DND-41 (cell line): ENCODE data around the gene ESPL1.

Experiments
- ATAC-seq: fragments of 200-7000 bp; cut with Tn5 transposase; 3 replicates; pipeline ENCODE4 v1.9.1; 2021; ENCODE audit warnings: low read depth; ENCODE audit not compliant: insufficient read depth
- DNase-seq: peaks from one replicate; pipeline ENCODE4 v3.0.0-alpha.2; 2020
- H2AFZ ChIP-seq: 2 replicates; pipeline ENCODE4 v1.6.0; 2012; ENCODE audit warnings: low read depth, low read length
- H3K27ac ChIP-seq: 2 replicates; pipeline ENCODE4 v1.5.1; 2012; ENCODE audit warnings: low read length, inconsistent platforms
- H3K27me3 ChIP-seq: fragments of 200-600 bp; sonication (generic); 2 replicates; pipeline ENCODE4 v1.6.0; 2012; ENCODE audit warnings: low read length, mild to moderate bottlenecking, inconsistent platforms; ENCODE audit not compliant: insufficient read depth, poor library complexity
- H3K36me3 ChIP-seq: 2 replicates; pipeline ENCODE4 v1.5.1; 2012; ENCODE audit warnings: low read length, inconsistent platforms; ENCODE audit not compliant: insufficient read depth
- H3K4me1 ChIP-seq: 2 replicates; pipeline ENCODE4 v1.5.1; 2012; ENCODE audit warnings: mild to moderate bottlenecking, low read length; ENCODE audit not compliant: insufficient read depth
- H3K4me2 ChIP-seq: 2 replicates; pipeline ENCODE4 v1.6.0; 2012; ENCODE audit warnings: mild to moderate bottlenecking, moderate library complexity, low read length, inconsistent platforms; ENCODE audit not compliant: insufficient read depth
- H3K4me3 ChIP-seq, 2 experiments: fragments of 200-600 bp in 1 of 2; shearing (Covaris generic) in 1 of 2; 2 replicates each; pipeline ENCODE4 v1.5.1; 2012 to 2016; ENCODE audit warnings: inconsistent platforms in 2 of 2, low read length in 2 of 2, mild to moderate bottlenecking in 2 of 2, low read depth in 1 of 2, moderate library complexity in 1 of 2
- H3K79me2 ChIP-seq: 2 replicates; pipeline ENCODE4 v1.6.0; 2012; ENCODE audit warnings: low read length, inconsistent platforms; ENCODE audit not compliant: insufficient read depth
- H3K9ac ChIP-seq: 2 replicates; pipeline ENCODE4 v1.6.0; 2012; ENCODE audit warnings: low read depth, mild to moderate bottlenecking, inconsistent platforms, low read length, moderate library complexity
- H3K9me3 ChIP-seq: 2 replicates; pipeline ENCODE4 v1.5.1; 2012; ENCODE audit warnings: low read length, moderate library complexity, mild to moderate bottlenecking, inconsistent platforms; ENCODE audit not compliant: insufficient read depth, severe bottlenecking
- H4K20me1 ChIP-seq: 2 replicates; pipeline ENCODE4 v1.6.0; 2012; ENCODE audit warnings: low read length; ENCODE audit not compliant: insufficient read depth
- EZH2 ChIP-seq: IDR thresholded peaks from 3 replicates; pipeline ENCODE4 v1.6.1; 2012; ENCODE audit warnings: borderline replicate concordance, low read depth, mild to moderate bottlenecking, moderate library complexity, low read length, inconsistent platforms; ENCODE audit not compliant: severe bottlenecking
- TF ChIP-seq, protein P1 (sequence below): IDR thresholded peaks from 2 replicates; pipeline ENCODE4 v1.5.1; 2012; ENCODE audit warnings: borderline replicate concordance, low read length, moderate library complexity, mild to moderate bottlenecking; ENCODE audit not compliant: poor library complexity, severe bottlenecking; ENCODE audit errors: extremely low read depth

Gene ESPL1

DNA sequence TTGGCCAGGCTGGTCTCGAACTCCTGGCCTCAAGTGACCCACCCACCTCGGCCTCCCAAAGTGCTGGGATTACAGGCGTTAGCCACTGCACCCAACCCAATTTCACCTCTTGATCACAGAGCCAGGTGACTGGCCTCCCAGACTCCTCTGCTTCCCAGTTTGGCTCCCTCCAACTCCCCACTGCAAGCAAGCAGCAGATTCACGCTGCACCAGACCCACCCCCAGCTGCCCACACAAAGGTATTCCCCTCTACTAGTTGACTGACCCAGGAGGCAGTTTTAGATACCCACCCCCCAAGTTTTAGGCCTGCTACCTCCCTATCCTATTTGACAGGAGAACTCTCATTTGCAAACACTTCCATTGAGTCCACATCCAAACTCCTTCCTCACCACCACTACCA is 41.3 kb upstream of the ESPL1 start:
- TF ChIP-seq, protein P1, sequence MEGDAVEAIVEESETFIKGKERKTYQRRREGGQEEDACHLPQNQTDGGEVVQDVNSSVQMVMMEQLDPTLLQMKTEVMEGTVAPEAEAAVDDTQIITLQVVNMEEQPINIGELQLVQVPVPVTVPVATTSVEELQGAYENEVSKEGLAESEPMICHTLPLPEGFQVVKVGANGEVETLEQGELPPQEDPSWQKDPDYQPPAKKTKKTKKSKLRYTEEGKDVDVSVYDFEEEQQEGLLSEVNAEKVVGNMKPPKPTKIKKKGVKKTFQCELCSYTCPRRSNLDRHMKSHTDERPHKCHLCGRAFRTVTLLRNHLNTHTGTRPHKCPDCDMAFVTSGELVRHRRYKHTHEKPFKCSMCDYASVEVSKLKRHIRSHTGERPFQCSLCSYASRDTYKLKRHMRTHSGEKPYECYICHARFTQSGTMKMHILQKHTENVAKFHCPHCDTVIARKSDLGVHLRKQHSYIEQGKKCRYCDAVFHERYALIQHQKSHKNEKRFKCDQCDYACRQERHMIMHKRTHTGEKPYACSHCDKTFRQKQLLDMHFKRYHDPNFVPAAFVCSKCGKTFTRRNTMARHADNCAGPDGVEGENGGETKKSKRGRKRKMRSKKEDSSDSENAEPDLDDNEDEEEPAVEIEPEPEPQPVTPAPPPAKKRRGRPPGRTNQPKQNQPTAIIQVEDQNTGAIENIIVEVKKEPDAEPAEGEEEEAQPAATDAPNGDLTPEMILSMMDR, result no peak
- TF ChIP-seq EZH2, result no peak
- peaks cover 36% of the 10 kb centered on the region for H3K4me1 ChIP-seq

GRCh38 chr12:53227341-53227740 is 40.8 kb upstream of the ESPL1 start:
- Histone ChIP-seq H3K79me2 (no peaks in the 10 kb centered on the region), H2AFZ (no peak overlapping the region), H3K4me1 (peaks cover 33% of the 10 kb centered on the region), H3K36me3 (no peaks in the 10 kb centered on the region), H4K20me1 (no peaks in the 10 kb centered on the region), H3K27ac (no peak overlapping the region), H3K9ac (no peak overlapping the region), H3K4me2 (no peak overlapping the region), H3K4me3 (no peak overlapping the region), H3K27me3 (no peaks in the 10 kb centered on the region), H3K9me3 (no peaks in the 10 kb centered on the region)
- ATAC-seq (no peak), DNase-seq (no peak)
- no peak for TF ChIP-seq EZH2

More for the DNA sequence above, 41.3 kb upstream of the ESPL1 start:
- H3K79me2 ChIP-seq, result no peaks in the 10 kb centered on the region
- no peak for ATAC-seq
- no peak overlapping the region for H3K4me2 ChIP-seq
- no peak overlapping the region for H3K27ac ChIP-seq
- DNase-seq, result no peak
- no peaks in the 10 kb centered on the region for H3K9me3 ChIP-seq
- H2AFZ ChIP-seq, result no peak overlapping the region
- H3K27me3 ChIP-seq, result no peaks in the 10 kb centered on the region
- no peak overlapping the region for H3K4me3 ChIP-seq
- no peaks in the 10 kb centered on the region for H3K36me3 ChIP-seq
- no peaks in the 10 kb centered on the region for H4K20me1 ChIP-seq
- no peak overlapping the region for H3K9ac ChIP-seq

DNA sequence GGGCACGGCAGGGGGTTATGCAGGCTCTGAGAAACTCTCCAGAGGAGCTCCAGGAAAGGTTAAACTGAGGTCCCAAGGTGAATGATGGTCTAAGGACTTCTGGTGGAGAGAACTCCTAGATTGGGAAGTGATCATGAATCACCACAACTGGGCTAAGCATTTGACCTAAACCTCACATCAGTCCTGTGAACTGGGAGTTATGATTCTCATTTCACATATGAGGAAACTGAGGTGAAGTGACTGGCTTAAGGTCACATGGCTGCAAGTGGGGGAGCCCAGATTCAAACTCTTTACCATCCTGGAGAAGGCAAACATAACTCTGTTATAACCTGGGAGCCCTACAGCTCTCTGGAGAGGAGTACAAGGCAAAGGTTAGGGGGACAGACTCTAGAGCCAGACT is 40.3 kb upstream of the ESPL1 start:
- peaks cover 33% of the 10 kb centered on the region for H3K4me1 ChIP-seq
- no peaks in the 10 kb centered on the region for H4K20me1 ChIP-seq
- ATAC-seq (no peak), DNase-seq (no peak)
- TF ChIP-seq, protein P1, result no peak
- no peak for TF ChIP-seq EZH2
- no peaks in the 10 kb centered on the region for H3K27me3 ChIP-seq
- no peak overlapping the region for H2AFZ ChIP-seq
- H3K4me2 ChIP-seq, result no peak overlapping the region
- no peaks in the 10 kb centered on the region for H3K9me3 ChIP-seq
- no peak overlapping the region for H3K4me3 ChIP-seq
- no peaks in the 10 kb centered on the region for H3K79me2 ChIP-seq
- H3K27ac ChIP-seq, result no peak overlapping the region
- no peaks in the 10 kb centered on the region for H3K36me3 ChIP-seq
- H3K9ac ChIP-seq, result no peak overlapping the region

GRCh38 chr12:53229454-53229853 is 38.6 kb upstream of the ESPL1 start:
- H3K4me2 ChIP-seq, result no peak overlapping the region
- H3K9me3 ChIP-seq, result no peaks in the 10 kb centered on the region
- no peak for TF ChIP-seq EZH2
- TF ChIP-seq, protein P1, result no peak
- no peak overlapping the region for H3K9ac ChIP-seq
- ATAC-seq (no peak), DNase-seq (no peak)
- no peaks in the 10 kb centered on the region for H3K36me3 ChIP-seq
- peaks cover 31% of the 10 kb centered on the region for H3K4me1 ChIP-seq
- H3K27ac ChIP-seq, result no peak overlapping the region
- H4K20me1 ChIP-seq, result no peaks in the 10 kb centered on the region
- no peak overlapping the region for H3K4me3 ChIP-seq
- no peak overlapping the region for H2AFZ ChIP-seq
- H3K27me3 ChIP-seq, result no peaks in the 10 kb centered on the region
- H3K79me2 ChIP-seq, result no peaks in the 10 kb centered on the region
